Measurements from ENCODE around the gene MAP3K8. TPM values are rescaled to one million over a fixed set of nuclear protein-coding genes. Genes with fewer than 3 reads are reported as not detected.

MAP3K8 gene
- total and polyA plus RNA-seq, 2 of the 8 experiments (the other 6 are each of a cell fraction or from before 2014, with no cell fraction given) = 5.6 to 6.0 TPM

- TF ChIP-seq, protein P1, sequence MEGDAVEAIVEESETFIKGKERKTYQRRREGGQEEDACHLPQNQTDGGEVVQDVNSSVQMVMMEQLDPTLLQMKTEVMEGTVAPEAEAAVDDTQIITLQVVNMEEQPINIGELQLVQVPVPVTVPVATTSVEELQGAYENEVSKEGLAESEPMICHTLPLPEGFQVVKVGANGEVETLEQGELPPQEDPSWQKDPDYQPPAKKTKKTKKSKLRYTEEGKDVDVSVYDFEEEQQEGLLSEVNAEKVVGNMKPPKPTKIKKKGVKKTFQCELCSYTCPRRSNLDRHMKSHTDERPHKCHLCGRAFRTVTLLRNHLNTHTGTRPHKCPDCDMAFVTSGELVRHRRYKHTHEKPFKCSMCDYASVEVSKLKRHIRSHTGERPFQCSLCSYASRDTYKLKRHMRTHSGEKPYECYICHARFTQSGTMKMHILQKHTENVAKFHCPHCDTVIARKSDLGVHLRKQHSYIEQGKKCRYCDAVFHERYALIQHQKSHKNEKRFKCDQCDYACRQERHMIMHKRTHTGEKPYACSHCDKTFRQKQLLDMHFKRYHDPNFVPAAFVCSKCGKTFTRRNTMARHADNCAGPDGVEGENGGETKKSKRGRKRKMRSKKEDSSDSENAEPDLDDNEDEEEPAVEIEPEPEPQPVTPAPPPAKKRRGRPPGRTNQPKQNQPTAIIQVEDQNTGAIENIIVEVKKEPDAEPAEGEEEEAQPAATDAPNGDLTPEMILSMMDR (IDR thresholded peaks at IDR 0.05; ENCODE audit: control extremely low read depth in 1 of 3, insufficient read depth in 1 of 3, low read depth in 1 of 3, low read length in 3 of 3) = no peak
- TF ChIP-seq JUND (IDR thresholded peaks at IDR 0.05; ENCODE audit: low read length) (no peak), KDM5A (IDR thresholded peaks at IDR 0.05; ENCODE audit: low read length) (no peak), CTBP2 (IDR thresholded peaks at IDR 0.05; ENCODE audit: borderline replicate concordance, insufficient read depth, insufficient read length, low read length) (no peak), SP2 (IDR thresholded peaks at IDR 0.05; ENCODE audit: low read length) (no peak), CBX5 (IDR thresholded peaks at IDR 0.05; ENCODE audit: low read depth, low read length) (no peak), CREB1 (IDR thresholded peaks at IDR 0.05) (no peak)
Measured at GRCh38 chr10:30467651-30468338, 33.8 kb downstream of the MAP3K8 start (continued).

All from H1 (cell line).